ENCODE results near the gene IHH.

Gene IHH

DNA sequence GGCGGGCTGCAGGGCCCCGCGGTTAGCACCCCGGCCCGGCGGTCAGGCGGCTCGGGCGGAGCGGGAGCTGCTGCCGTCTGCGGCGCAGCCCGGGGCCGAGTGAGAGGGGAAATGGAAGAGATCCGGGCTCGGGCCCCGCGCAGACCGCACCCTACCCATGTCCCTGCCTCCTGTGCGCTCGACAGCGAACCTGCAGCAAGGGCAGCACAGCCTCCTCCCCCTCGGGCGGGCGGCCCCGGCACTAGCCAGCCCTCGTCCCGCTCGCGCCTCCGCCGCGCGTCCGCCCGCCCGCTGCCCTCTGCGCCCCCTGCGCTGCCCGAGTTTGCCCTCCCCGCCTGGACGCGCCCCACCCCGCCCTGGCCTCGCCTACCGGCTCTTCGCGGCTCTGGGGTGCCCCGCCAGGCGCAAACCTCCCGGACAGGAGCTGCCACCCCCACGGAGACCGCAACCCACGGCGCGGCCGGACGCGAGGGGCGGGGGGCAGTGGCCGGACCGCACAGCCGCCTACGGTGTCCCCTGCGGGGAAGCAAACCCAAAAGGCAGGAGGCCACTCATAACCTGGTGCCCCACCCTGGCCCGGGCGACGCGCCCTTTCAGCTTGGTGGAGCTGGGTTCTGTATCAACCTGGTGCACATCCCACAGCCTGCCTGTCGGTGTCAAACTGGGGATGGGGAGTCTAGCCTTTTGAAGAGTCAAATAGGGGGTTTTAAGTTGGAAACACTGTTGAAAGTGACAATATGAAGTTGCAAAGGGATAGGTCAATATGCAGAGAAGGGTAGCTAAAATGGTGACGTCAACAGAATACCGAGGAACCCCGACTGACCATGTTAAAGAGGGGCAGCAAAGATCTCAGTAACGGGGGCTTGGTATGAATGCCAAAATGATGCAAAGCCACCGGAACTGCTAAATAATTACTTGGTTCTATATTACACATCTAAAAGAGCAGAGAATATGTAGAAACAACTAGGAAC is at the start of gene IHH:
Gene IHH (minus strand): TSS at position 101 of the 971 bp plus-strand sequence. CDS start 454 bp downstream, outside the sequence.
- no peak for DNase-seq (ENCODE audit: low read depth)

DNA sequence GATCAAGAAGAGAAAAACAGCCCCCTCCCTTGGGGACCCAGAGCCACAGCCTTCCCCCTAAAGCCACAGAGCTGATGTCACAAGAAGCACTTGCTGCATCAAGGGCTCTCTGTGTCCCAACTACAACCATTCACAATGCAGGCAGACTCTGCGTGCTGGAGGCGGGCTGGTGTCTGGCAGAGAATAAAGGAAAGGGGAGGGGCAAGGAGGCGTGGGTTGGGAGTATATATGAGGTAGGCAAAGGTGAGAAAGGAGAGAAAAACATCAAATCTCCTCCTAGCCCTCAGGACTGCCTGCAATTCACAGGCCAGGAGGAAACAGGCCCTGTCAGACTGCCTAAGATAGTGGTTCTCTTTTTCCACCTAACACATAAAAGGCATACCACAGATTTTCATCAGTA is 48.8 kb upstream of the IHH start:
- DNase-seq (ENCODE audit: low read depth): no peak

DNA sequence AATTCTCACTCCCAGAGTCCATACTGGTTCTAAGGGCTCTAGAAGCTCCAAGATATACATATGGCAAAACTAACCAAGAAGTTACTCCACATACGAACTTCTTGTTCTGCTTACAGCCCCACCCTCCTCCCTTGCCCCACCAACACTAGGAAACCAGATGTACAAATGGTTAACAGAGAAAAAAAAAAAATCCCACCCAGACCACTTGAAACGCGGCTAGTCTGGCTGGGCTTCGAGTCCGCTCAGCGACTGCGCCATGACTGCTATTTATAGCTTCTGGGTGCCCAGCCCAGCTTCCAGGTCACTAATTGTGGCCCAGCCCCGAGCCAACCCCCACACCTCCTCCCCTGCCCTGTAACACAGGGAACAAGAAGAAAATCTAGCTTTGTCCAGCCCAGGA is 47.0 kb upstream of the IHH start:
- DNase-seq (ENCODE audit: low read depth): no peak

DNA sequence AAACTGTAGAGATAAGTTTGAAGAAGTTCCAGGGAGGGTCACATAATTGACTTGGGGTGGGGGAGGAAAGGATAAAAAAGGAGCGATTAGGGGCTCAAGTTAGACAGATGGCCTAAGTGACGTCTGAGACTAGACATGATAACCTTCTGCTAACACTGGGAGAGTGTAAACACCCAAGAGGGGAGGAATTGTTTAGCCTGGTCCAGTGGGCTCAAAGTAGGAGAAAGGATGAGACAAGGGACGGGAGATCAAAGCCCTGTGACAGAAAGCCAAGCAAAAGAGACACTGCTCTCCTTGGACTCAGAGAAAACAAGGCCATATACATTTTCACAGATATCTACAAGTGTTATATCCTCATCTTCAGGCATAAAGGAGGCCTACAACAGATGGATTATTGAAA is 45.5 kb upstream of the IHH start:
- DNase-seq (ENCODE audit: low read depth): no peak

DNA sequence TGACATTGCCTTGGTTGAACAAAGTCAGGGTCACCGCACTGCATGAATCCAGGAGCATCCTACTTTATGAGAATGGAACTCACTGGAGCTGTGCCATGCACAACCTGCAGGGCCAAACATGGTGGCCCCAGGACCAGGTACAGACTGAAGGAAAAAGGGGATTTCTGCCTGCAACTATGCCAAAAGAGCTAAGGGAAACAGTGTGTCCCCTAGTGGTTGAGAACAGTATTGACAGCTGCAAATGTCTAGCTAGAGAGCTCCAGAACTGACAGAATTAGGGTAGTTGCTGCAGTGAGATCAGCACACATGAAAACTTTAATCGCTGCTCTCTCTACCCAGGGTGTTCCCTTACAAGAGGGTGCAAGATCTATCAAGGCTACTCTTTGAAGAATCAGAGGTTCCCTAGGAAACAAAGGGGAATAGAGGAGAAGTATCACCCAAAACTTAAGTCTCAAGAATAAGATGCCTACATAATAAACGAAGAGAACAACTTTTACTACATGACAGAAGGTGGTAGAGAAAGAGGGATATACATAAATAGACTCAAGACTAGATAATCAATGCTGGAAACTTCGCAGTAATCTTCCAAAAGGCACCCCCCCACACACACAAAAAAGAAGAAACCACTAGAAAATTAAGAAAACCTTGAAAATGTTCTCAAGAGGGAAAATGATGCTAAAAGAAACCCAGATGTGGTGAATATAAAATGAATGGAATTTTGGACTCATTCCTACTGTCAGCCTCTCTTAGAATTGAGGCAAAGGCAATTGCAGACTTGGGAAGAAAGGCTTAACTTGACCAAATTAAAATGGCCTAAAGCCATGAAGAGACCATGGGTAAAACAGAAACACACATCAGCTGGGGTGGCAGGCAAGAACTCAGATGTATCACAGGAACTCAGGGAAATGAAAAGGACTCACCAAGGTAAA is 43.6 kb upstream of the IHH start:
- DNase-seq (ENCODE audit: low read depth): no peak

DNA sequence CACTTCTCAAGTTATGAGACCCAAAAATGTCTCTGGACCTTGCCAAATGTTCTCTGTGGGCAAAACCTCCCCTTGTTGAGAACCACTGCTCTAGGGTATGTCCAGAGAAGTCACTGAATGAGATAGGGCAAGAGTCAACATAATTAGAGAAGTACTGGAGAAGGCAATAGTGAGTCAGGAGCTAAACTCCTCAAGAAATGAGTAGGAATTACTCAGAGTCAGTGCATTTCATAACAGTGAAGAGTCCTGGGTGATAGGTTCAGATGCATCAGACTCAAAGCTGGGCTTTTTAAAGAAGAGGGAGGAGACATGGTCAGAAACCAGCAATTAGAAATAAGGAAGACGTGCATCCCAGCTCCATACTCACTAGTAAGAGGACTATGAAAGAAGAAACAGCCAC is 38.6 kb upstream of the IHH start:
- DNase-seq (ENCODE audit: low read depth): no peak

DNA sequence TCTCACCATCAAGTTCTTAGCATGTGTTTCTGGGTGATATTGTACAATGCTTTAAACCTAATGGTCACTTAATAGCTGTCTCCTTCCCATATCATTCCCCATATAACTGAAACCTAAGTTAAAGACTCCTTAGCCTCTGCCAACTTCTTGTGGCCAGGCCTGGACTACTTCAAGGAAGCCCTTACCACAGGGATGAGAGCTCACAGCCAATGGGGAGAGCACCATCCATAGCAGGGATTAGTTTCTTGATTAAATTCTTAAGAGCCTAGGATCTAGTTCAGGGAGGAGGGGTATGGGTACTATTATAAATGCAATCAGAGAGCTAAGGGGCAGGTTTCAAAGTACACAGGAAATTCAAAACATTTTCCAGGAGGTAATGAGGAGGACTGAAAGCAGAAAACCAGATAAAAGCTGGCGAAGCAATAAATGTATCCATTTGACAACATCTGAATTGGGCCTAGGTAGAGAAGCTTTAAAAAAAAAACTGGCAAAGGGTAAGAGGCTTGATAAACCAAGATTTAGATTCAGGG is 34.8 kb upstream of the IHH start:
- DNase-seq (ENCODE audit: low read depth): no peak

DNA sequence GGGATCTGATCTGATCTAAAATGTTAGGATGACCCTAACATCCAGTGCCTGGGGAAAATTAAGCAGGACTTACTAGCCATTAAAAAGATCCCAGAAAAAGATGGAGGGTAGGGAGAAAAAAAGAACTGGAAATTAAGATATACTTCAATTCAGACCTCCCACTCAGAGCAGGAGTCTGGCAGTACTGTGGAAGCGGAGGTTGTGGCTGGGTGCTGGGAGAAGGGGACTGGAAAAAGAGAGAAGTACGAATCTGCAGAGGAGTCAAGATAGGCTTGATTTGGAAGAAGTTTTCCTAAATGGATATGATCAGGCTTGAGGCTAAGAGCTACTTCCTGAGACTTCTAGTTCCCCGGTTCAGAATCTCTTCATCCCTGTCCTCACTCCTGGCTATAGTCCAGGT is 33.5 kb upstream of the IHH start:
- DNase-seq (ENCODE audit: low read depth): no peak

DNA sequence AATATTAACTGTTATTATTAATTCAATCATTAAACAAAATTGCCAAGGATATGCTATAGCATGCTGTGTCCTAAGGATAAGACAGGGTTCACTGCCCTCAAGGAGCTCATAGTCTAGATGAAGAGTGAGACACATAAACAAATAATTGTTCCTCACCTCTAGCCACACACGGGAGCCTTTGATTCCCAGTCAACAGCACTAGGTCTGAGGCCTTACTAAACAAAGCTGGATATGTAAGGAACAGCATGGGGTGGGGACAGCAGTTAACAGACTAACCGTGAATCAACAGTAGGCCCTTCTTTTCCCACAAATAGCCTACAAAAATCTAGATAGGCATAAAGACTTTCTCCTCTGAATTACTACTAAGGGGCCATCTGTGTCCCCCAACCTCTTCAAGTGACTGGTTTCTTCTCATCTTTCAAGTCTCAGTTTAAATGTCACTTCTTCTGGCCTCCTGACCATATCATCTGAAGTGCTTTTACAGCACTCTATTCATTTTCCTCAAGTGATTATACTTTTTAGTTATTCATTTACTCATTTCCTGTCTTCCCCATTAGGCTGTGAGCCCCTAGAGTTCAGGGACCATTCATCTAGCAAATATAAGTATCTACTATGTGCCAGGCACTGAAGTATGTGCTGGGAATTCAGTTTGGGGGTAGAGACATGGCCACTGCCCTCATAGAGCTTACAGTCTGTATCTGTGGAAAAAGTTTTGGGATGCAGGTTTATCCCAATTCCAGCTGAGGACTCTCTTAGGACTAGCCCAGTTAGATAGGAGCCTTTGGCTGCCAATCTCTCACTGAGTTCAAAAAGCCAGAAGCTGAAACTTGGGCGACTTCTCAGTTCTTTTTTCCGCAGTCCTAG is 29.9 kb upstream of the IHH start:
- DNase-seq (ENCODE audit: low read depth): no peak

DNA sequence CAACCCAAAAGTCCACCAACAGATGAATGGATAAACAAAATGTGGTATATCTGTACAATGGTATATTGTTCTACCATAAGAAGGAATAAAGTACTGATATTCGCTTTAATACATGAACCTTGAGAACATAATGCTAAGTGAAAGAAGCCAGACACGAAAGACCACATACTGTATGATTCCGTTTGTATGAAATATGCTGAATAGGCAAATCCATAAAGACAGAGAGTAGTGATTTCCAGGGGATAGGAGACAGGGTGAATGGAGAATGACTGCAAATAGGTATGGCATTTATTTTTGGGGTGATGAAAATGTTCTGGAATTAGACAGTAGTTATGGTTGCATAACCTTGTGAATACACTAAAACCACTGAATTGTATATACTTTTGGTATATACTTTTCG is 28.6 kb upstream of the IHH start:
- no peak for DNase-seq (ENCODE audit: low read depth)

DNA sequence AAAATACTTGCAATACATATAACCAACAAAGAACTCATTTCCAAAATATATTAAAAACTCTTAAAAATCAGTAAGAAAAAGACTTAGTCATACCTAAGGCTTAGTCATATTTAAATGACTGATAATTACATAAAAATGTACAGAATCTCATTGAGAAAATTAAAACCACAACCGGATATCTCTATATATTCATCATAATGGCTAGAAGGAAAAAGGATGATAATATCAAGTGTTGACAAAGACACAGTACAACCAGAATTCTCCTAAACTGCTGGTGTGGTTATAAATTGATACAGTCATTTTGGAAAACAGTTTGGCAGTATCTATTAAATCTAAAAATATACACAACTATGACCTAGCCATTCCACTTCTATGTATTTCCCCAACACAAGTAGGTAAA is 27.1 kb upstream of the IHH start:
- no peak for DNase-seq (ENCODE audit: low read depth)

DNA sequence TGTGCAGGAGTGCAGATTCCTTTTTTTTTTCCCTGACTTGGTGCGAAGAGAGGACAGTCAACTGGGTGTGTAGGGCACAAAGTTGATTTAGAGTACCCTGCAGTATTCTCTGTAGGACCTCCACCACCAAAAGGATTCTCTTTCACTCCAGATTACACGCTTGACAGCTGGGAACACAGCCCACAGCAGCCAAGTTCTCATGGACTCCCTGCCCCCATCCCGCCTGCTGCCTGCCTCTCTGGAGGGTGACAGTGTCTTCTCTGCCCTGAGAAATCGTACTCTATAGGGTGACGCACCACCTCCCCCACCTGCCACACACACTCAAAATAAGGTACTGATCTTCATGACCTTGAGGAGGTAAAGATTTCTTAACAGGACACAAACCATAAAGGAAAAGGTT is 26.6 kb upstream of the IHH start:
- no peak for DNase-seq (ENCODE audit: low read depth)

DNA sequence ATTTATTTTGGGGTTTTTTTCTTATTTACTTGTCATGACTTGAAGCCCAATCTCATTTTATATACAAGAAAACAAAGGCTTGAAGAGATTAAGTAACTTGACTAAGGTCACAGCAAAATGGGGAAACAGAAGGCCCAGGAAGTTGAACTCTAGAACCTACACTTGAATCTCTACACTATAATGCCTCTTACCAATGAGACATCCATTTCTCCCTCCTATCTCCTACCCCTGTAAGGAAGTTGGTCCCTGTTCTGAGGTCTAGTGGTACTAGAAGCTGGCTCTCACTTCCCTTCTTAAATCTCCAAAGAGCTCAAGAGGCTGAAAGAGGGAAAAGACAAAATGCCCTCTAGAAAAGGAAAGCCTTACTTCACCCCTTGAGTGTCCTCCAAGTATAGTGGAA is 25.5 kb upstream of the IHH start:
- no peak for DNase-seq (ENCODE audit: low read depth)

DNA sequence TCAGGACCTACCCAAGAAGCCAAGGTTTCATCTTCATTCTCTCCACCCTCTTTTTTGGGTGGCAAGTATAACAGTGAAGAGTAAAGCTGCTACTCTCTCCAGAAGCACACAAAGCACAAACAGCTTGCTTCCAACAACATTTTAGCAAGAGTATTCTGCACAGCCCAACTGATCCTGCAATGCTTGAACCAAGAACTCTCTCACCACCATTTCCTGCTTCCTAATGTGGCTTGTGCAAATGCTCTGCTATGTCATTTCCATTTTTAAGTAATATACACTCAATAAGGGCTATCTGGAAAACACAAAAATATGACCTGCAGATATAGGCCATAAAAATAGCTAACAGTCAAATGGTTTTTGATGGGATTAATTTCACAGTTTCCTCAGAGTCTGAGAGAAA is 24.1 kb upstream of the IHH start:
- no peak for DNase-seq (ENCODE audit: low read depth)

DNA sequence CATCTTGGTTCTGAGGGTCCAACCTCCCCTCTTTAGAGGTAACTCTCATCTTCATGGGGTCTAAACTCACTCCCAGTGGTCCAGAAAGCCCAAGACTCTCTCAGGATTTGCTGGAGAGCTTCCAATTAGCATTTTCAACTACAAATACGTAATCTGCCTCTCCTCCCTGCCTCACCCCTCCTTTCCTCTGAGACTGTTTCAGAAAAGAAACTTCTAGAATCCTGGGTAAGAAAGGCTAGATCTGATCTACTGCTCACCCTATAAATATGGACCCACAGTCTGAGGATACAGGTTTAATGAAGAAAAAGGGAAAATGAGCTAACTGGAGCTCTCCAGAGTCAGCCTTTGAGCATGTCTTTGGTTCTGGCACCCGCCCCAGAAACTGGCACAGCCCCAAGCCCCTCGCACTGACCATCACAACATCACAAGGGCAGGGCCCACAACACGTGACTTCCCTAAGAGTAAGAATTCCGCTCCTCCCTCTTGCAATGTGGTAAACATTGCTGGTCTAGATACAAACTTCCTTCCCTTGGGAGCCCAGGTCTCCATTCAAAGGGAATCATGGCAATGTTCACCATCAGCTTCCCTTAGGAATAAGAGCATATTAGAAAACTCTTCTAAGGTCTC is 21.7 kb upstream of the IHH start:
- no peak for DNase-seq (ENCODE audit: low read depth)

DNA sequence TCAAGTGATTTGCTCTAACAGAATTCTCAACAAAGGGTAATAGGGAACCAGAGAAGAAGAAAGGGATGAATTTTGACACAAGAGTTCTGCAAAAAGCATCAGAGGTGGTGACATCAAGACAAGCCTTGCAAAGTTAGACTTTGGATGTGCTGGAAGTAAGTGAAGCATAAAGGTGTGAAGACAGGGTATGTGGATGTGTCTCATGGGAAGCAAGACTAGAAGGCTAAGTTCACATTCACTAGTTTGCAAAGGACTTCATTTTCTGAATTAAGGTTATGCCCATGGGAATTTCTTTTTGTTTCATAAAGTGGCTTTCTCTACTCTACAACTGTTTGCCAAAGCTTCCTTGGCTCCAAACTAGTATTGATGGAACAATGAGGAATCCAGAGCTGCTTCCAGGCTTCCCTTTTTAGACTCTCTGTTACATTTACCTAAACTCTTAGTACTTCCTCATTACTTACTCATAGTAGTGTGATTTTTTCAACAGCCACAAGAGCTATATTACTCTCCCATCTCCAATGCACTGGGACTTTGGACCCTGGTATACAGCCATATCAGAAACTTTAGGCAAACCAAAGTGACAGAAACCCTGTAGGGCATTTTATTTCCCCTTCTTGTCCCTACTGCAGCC is 21.1 kb upstream of the IHH start:
- DNase-seq (ENCODE audit: low read depth): no peak

DNA sequence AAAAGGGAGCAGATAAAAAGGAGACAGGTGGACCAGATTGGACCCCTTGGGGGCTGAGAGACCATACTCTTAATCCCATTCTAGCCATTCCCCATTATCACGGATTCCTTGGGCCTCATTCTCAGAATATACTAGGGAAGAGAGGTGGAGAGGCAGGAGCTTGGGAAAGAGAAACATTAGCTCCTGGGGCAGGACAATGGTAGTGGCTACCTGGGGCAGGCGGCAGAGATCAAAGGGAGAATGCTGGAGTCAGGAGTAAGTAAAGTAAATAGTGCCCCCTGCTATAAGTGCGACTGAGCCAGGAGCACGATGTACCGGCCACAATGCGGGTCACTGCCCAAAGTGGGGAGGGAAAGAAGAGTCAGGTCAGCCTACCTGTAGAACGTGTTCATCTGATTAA is 20.4 kb upstream of the IHH start:
- DNase-seq (ENCODE audit: low read depth): no peak

DNA sequence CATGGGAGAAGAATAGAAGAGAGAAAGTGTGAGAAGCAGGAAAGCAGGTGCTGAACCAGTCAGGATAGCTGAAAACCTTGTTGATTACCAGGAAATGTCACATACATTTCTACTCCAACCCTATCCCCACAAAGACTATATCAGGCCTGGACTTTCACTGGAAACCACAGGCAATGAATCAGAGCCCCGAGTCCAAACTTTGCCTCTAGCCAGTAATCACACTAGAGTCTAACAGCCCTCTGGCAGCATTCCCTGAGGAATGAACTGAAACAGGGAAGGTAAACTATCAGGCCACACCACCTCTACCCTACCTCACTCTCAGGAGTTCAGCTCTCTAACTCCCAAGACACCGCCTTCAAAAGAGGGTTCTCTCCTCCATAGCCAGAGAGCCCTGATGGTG is 18.7 kb upstream of the IHH start:
- DNase-seq (ENCODE audit: low read depth): no peak

DNA sequence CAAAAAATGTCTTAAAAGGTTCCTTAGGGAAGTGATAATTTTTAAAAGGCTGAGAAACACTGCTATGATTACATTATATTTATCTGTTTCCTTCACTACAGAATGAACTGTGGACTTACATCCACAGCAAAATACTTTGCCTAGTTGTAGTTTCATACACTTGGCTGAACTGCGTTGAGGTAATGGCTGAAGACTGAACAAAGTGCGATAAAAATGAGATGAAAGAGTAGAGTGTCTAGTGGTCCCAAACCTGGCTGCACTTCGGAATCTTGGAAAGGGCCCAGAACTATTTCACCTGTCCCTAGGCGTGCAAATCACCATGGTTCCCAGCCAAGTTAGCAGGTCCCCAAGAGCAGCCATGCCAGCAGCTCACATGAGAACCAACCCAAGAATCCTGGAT is 18.2 kb upstream of the IHH start:
- DNase-seq (ENCODE audit: low read depth): no peak

DNA sequence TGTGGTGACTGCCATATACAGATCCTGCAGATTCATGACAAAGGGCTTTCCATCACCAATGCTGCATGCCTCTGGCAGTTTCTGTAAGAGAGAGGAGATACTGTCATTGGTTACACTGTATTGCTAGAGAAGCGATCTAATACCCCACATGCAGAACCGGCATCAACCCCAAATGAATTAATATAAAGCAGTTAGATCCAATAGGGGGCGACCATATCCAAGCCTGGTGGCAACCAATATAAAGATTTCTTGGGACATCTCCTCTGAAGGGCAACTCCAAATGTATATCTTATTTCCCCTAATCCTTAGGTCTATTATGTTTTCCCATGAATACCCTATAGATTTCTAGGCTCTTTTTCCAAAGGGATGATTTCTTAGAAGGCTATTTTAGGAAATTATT is 17.4 kb upstream of the IHH start:
- no peak for DNase-seq (ENCODE audit: low read depth)

DNA sequence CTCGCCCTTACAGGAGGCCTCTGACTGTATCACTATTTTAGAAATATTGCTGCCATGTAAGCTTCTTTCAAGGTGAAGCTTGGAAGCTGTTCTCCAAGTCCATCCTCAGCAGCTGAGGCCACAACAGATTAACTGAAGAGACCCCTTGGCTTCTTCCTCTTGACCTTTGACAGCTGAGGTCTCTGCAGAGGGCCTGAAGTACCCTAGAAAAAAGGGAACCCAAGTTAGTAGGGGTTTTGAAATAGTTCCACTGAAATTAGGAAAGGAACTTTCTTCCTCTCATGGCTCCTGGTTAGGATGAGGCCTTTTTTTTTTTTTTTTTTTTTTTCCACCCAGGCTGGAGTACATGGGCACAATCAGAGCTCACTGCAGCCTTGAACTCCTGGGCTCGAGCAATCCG is 15.5 kb upstream of the IHH start:
- no peak for DNase-seq (ENCODE audit: low read depth)

Measured in activated T-helper 9 cell treated with anti-CD3 and anti-CD28 coated beads, Interleukin-2, amount 50 U/mL, for 16 hours (primary cell).